MCF 10A (cell line): ENCODE results near the gene ASB13. TPM values are rescaled to one million over a fixed set of nuclear protein-coding genes. Genes with fewer than 3 reads are reported as not detected.

ENCODE experiments used
- BruUV-seq: library from RNA; stranded (reverse); fragments of 400-500 nt; replicated peaks from 2 replicates; lab custom pipeline; 2021; lab: Mats Ljungman, UMichigan
- CTCF ChIA-PET: fragments of 300-600 bp; sonication (Branson Sonifier 250); formaldehyde crosslinking; extraction: SDS; loops from one replicate; lab custom pipeline; 2021; ENCODE audit warnings: antibody characterized with exemption, inconsistent platforms; lab: Yijun Ruan, JAX
- POLR2A ChIA-PET: fragments of 300-600, 350-650 bp; sonication (Branson Sonifier 250); formaldehyde crosslinking; extraction: SDS; loops from one replicate; lab custom pipeline; 2020; ENCODE audit warnings: antibody characterized with exemption, inconsistent platforms; lab: Yijun Ruan, JAX
- DNase-seq: peaks from one replicate; pipeline ENCODE4 v3.0.0-alpha.2; 2018; ENCODE audit not compliant: unreplicated experiment
- H3K27ac Mint-ChIP-seq: one replicate; pipeline ENCODE4 v1.8.0; 2022; ENCODE audit warnings: mild to moderate bottlenecking, low read depth, mixed read lengths; ENCODE audit not compliant: unreplicated experiment
- H3K27me3 Mint-ChIP-seq: one replicate; pipeline ENCODE4 v1.8.0; 2022; ENCODE audit warnings: mixed read lengths; ENCODE audit not compliant: insufficient read depth, unreplicated experiment
- H3K36me3 Mint-ChIP-seq: one replicate; pipeline ENCODE4 v1.8.0; 2022; ENCODE audit warnings: mild to moderate bottlenecking, moderate library complexity, mixed read lengths; ENCODE audit not compliant: insufficient read depth, unreplicated experiment
- H3K4me1 Mint-ChIP-seq: one replicate; pipeline ENCODE4 v1.8.0; 2022; ENCODE audit warnings: mixed read lengths; ENCODE audit not compliant: insufficient read depth, unreplicated experiment
- H3K4me3 Mint-ChIP-seq: one replicate; pipeline ENCODE4 v1.8.0; 2022; ENCODE audit warnings: mild to moderate bottlenecking, moderate library complexity, mixed read lengths; ENCODE audit not compliant: unreplicated experiment
- H3K9me3 Mint-ChIP-seq: one replicate; pipeline ENCODE4 v1.8.0; 2022; ENCODE audit warnings: mixed read lengths; ENCODE audit not compliant: unreplicated experiment
- intact Hi-C: fragments of 100-400 bp; cut with micrococcal nuclease; formaldehyde crosslinking; loops from 2 replicates; pipeline ENCODE4 v1.14.1; 2022
- total RNA-seq: library from RNA; stranded (reverse); gene quantifications from 2 replicates; pipeline ENCODE4 v1.2.3, GENCODE V29; 2022
- TF ChIP-seq, protein P1 (sequence below): fragments of 200-600 bp; IDR thresholded peaks from one replicate; pipeline ENCODE4 v1.8.0; 2022; ENCODE audit warnings: antibody characterized with exemption, mild to moderate bottlenecking; ENCODE audit not compliant: unreplicated experiment

The ASB13 gene
- total RNA-seq, 1 experiment from 2014 or later, result 16.3 TPM

- Mint-ChIP-seq H3K27me3 (no peaks in the 10 kb centered on the region), H3K27ac (no peak overlapping the region), H3K9me3 (no peaks in the 10 kb centered on the region), H3K4me3 (no peak overlapping the region), H3K36me3 (peaks cover 5% of the 10 kb centered on the region), H3K4me1 (peaks cover 25% of the 10 kb centered on the region)
- no TSS peak for BruUV-seq
- POLR2A ChIA-PET, result interaction anchor here (6.1 kb wide), 1 partner anchor 176 kb away, joined by 121 read pairs; no protein-coding TSS in a partner anchor
- CTCF ChIA-PET, result interaction anchor here (15.6 kb wide), 1 partner anchor 177 kb away, joined by 264 read pairs; no protein-coding TSS in a partner anchor
- intact Hi-C loops, result loop anchor here (5.0 to 10.0 kb wide), 2 partner anchors 784 to 804 kb away; no protein-coding TSS in a partner anchor
- no peak for DNase-seq
- TF ChIP-seq, protein P1, sequence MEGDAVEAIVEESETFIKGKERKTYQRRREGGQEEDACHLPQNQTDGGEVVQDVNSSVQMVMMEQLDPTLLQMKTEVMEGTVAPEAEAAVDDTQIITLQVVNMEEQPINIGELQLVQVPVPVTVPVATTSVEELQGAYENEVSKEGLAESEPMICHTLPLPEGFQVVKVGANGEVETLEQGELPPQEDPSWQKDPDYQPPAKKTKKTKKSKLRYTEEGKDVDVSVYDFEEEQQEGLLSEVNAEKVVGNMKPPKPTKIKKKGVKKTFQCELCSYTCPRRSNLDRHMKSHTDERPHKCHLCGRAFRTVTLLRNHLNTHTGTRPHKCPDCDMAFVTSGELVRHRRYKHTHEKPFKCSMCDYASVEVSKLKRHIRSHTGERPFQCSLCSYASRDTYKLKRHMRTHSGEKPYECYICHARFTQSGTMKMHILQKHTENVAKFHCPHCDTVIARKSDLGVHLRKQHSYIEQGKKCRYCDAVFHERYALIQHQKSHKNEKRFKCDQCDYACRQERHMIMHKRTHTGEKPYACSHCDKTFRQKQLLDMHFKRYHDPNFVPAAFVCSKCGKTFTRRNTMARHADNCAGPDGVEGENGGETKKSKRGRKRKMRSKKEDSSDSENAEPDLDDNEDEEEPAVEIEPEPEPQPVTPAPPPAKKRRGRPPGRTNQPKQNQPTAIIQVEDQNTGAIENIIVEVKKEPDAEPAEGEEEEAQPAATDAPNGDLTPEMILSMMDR, result no peak
Observed at GRCh38 chr10:5620966-5621365, 45.4 kb downstream of the ASB13 start.

DNA sequence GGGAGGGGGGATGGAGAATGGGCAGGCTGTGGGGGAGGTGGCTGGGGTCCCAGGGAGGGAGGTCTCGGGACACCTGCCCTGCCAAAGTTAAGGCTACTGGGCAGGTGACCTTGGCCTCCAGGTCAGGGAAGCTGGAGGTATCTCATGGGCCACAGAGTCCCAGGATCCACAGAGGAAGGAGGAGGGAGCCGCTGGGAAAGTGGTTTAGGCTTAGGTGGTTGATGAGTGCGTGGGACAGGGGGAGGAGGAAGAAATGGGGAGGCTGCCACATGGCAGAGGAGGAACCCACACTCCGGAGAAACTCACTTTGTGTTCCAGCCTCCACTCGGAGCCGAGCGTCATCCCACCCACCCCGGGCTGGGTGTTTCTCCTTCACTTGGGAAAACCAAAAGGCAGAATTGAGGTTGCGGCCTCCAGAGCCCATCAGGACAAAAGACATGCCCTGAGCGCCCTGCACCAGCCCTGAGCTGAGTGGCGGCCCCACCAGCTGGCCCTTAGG is 46.1 kb downstream of the ASB13 start:
- intact Hi-C loops, result loop anchor here (5.0 to 10.0 kb wide), 2 partner anchors 785 to 803 kb away; no protein-coding TSS in a partner anchor
- no peak overlapping the region for H3K4me3 Mint-ChIP-seq
- POLR2A ChIA-PET, result interaction anchor here (6.1 kb wide), 1 partner anchor 175 kb away, joined by 121 read pairs; no protein-coding TSS in a partner anchor
- no TSS peak for BruUV-seq
- peaks cover 5% of the 10 kb centered on the region for H3K36me3 Mint-ChIP-seq
- H3K4me1 Mint-ChIP-seq, result peaks cover 26% of the 10 kb centered on the region
- H3K9me3 Mint-ChIP-seq, result no peaks in the 10 kb centered on the region
- DNase-seq, result no peak
- no peak overlapping the region for H3K27ac Mint-ChIP-seq
- TF ChIP-seq, protein P1, result no peak
- no peaks in the 10 kb centered on the region for H3K27me3 Mint-ChIP-seq
- CTCF ChIA-PET, result interaction anchor here (1.3 to 15.6 kb wide), 2 partner anchors 9 to 177 kb away, joined by 3 to 264 read pairs; no protein-coding TSS in a partner anchor

- Mint-ChIP-seq H3K27me3 (no peaks in the 10 kb centered on the region), H3K4me1 (peaks cover 31% of the 10 kb centered on the region), H3K4me3 (no peak overlapping the region), H3K9me3 (no peaks in the 10 kb centered on the region), H3K36me3 (peaks cover 5% of the 10 kb centered on the region), H3K27ac (no peak overlapping the region)
- no TSS peak for BruUV-seq
- TF ChIP-seq, protein P1, result no peak
- CTCF ChIA-PET, result interaction anchor here (0.5 to 15.6 kb wide), 4 partner anchors 10 to 176 kb away, joined by 3 to 264 read pairs (median 4); no protein-coding TSS in a partner anchor
- intact Hi-C loops, result loop anchor here (5.0 to 10.0 kb wide), 2 partner anchors 785 to 802 kb away; no protein-coding TSS in a partner anchor
- DNase-seq, result no peak
- POLR2A ChIA-PET, result interaction anchor here (1.2 to 8.4 kb wide), 6 partner anchors 12 to 177 kb away, joined by 4 to 121 read pairs (median 16); no protein-coding TSS in a partner anchor
Observed at GRCh38 chr10:5619362-5620211, 46.8 kb downstream of the ASB13 start.
